Mucosa of descending colon (tissue), 3 donors: Measurements from ENCODE around the gene RAD9B. TPM values are rescaled to one million over a fixed set of nuclear protein-coding genes. Genes with fewer than 3 reads are reported as not detected.

ENCODE experiments used
- ATAC-seq: fragments of 200-7000 bp; cut with Tn5 transposase; one replicate; pipeline ENCODE4 v1.9.1; 2020; ENCODE audit warnings: mild to moderate bottlenecking, moderate library complexity
- DNase-seq, 3 donors: peaks; one replicate each; pipeline ENCODE4 v3.0.0-alpha.2; 2020
- H3K36me3 ChIP-seq: fragments of 200-600 bp; one replicate; pipeline ENCODE4 v1.8.0; 2021; ENCODE audit warnings: low read depth, mild to moderate bottlenecking
- H3K4me1 ChIP-seq: fragments of 200-600 bp; one replicate; pipeline ENCODE4 v1.8.0; 2021; ENCODE audit warnings: low read depth, mild to moderate bottlenecking
- H3K4me3 ChIP-seq: fragments of 200-600 bp; one replicate; pipeline ENCODE4 v1.8.0; 2021; ENCODE audit warnings: mild to moderate bottlenecking
- H3K9me3 ChIP-seq: fragments of 200-600 bp; one replicate; pipeline ENCODE4 v1.8.0; 2021; ENCODE audit warnings: mild to moderate bottlenecking
- intact Hi-C, 2 donors: fragments of 100-400 bp; cut with DNase I in 1 of 2; cut with micrococcal nuclease in 1 of 2; formaldehyde crosslinking; loops; one replicate each; pipeline versions ENCODE4 v1.11.0 to v1.11.1; 2022; cut with DNase I, micrococcal nuclease
- total RNA-seq, 3 donors: library from RNA; stranded (reverse); fragmentation: NEBNext Ultra II Directional in 2 of 3; extraction: Animal tissue kit (Norgen Biotek cat#: 25700) in 2 of 3; gene quantifications; one replicate each; pipeline versions ENCODE4 v1.2.1 to v1.2.4, GENCODE V29; 2021 to 2023
- TF ChIP-seq, protein P1 (sequence below): fragments of 200-600 bp; IDR thresholded peaks from one replicate; pipeline ENCODE4 v1.8.0; 2022; ENCODE audit warnings: antibody characterized with exemption, mild to moderate bottlenecking
- donor health status: DM: no; HTN: no; CAD: no; lungs with moderate emphysema.
- donor health status: DM: no; HTN: no; CAD: no.
- donor health status: DM: no; HTN: yes; CAD: no.

The RAD9B gene
- total RNA-seq, 3 donors from 2014 or later, result 0.26 to 1.6 (median 0.53) TPM

GRCh38 chr12:110501399-110501751 lies 756 bp upstream of the RAD9B start:
- TF ChIP-seq, protein P1, sequence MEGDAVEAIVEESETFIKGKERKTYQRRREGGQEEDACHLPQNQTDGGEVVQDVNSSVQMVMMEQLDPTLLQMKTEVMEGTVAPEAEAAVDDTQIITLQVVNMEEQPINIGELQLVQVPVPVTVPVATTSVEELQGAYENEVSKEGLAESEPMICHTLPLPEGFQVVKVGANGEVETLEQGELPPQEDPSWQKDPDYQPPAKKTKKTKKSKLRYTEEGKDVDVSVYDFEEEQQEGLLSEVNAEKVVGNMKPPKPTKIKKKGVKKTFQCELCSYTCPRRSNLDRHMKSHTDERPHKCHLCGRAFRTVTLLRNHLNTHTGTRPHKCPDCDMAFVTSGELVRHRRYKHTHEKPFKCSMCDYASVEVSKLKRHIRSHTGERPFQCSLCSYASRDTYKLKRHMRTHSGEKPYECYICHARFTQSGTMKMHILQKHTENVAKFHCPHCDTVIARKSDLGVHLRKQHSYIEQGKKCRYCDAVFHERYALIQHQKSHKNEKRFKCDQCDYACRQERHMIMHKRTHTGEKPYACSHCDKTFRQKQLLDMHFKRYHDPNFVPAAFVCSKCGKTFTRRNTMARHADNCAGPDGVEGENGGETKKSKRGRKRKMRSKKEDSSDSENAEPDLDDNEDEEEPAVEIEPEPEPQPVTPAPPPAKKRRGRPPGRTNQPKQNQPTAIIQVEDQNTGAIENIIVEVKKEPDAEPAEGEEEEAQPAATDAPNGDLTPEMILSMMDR, result no peak
- Histone ChIP-seq H3K4me1 (peaks cover 13% of the 10 kb centered on the region), H3K36me3 (no peaks in the 10 kb centered on the region), H3K9me3 (no peaks in the 10 kb centered on the region), H3K4me3 (peak overlapping the region; percentile 86)
- intact Hi-C loops, result no loop called here
- ATAC-seq (peak; percentile 60), DNase-seq (peak in 2 of 3 donors; percentile 55 to 56)

DNA sequence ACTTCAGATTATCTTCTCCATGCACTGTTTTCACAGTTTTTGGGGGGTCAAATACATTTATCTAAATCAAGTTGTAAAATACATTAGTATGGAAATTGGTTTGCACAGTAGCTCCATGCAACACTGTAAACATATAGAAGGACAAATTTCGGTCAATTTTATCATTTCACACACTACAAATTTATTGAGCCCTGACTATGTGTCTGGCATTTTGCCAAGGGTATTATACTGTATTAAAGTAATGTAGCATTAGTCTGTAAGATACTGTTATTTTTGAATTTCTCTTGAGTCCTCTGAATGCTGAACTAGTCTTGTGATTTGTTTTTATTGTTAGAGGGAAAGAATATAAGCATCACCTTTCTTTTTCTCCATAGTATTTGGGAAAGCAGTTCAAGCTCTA lies 1.3 kb downstream of the RAD9B start:
- Histone ChIP-seq H3K4me1 (peaks cover 13% of the 10 kb centered on the region), H3K4me3 (no peak overlapping the region), H3K36me3 (no peaks in the 10 kb centered on the region), H3K9me3 (no peaks in the 10 kb centered on the region)
- intact Hi-C loops, result no loop called here
- ATAC-seq (no peak), DNase-seq (no peak)
- TF ChIP-seq, protein P1, result no peak

- no peak for DNase-seq
- Histone ChIP-seq H3K36me3 (no peaks in the 10 kb centered on the region), H3K9me3 (no peaks in the 10 kb centered on the region), H3K4me3 (no peak overlapping the region), H3K4me1 (peaks cover 8% of the 10 kb centered on the region)
- no peak for ATAC-seq
- TF ChIP-seq, protein P1, result no peak
- intact Hi-C loops, result no loop called here
Observed at GRCh38 chr12:110505332-110505731, 3.2 kb downstream of the RAD9B start.

DNA sequence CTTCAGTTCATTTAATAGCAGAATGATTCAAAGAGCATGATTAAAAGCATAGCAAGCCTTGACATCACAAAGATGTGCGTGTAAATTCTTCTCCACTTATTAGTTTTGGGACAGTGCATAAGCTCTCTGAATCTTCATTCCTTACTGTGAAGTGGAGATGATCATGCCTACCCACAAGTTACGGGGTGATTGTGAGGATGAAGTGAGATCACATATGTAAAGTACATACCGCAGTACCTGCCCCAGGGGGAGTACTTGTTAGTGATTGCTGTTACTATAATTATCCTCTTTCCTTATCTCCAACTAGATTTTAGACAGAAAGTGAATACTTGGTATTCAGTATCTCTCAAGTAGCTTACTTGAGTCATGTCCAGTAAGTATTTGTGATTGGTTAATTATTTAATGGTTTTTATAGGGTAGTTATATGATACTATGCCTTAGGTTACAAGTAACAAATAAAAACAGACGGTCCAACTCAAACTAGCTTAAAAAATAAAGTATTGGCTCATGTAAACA lies 6.0 kb downstream of the RAD9B start:
- ATAC-seq, result no peak
- intact Hi-C loops, result no loop called here

GRCh38 chr12:110513842-110514241 lies 11.7 kb downstream of the RAD9B start:
- ATAC-seq (no peak), DNase-seq (no peak)
- Histone ChIP-seq H3K4me3 (no peak overlapping the region), H3K4me1 (no peaks in the 10 kb centered on the region), H3K9me3 (no peaks in the 10 kb centered on the region), H3K36me3 (no peaks in the 10 kb centered on the region)
- TF ChIP-seq, protein P1, result no peak
- intact Hi-C loops, result loop anchor here (5.0 kb wide), 1 partner anchor 88 kb away; no protein-coding TSS in a partner anchor

More for the DNA sequence above, 6.0 kb downstream of the RAD9B start:
- TF ChIP-seq, protein P1, result no peak
- DNase-seq, result no peak
- Histone ChIP-seq H3K4me3 (no peak overlapping the region), H3K4me1 (no peaks in the 10 kb centered on the region), H3K36me3 (no peaks in the 10 kb centered on the region), H3K9me3 (no peaks in the 10 kb centered on the region)

DNA sequence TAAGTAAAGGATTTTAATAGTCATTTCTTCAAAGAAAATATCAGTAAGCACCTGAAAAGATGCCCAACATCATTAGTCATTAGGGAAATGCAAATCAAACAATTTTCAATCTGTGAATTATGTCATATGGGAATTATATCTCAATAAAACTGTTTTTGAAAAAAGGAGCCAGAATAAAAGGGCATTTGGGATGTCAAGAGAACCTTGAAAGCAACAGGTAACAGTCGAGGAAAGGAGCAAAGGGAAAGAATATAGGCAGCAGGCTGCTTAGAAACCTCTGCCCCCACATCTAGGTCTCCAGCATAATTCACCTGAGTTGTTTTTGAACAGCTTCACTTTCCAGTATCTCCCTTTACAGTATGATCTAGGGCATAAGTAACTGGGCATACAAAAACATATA lies 12.2 kb downstream of the RAD9B start:
- TF ChIP-seq, protein P1, result no peak
- intact Hi-C loops, result loop anchor here (5.0 kb wide), 1 partner anchor 88 kb away; no protein-coding TSS in a partner anchor
- H3K9me3 ChIP-seq, result no peaks in the 10 kb centered on the region
- no peak for ATAC-seq
- no peaks in the 10 kb centered on the region for H3K36me3 ChIP-seq
- no peak for DNase-seq
- no peak overlapping the region for H3K4me3 ChIP-seq
- no peaks in the 10 kb centered on the region for H3K4me1 ChIP-seq
